ENCODE measurements around the gene PLCB1.
"Not testable (repeated sequence)": the region's sequence is repeated elsewhere in the genome, so short reads cannot be mapped to it uniquely, and the experiment has no call there.

The PLCB1 gene

GRCh38 chr20:8130840-8131526, 1.1 kb upstream of the PLCB1 start:
- no peak for DNase-seq

DNA sequence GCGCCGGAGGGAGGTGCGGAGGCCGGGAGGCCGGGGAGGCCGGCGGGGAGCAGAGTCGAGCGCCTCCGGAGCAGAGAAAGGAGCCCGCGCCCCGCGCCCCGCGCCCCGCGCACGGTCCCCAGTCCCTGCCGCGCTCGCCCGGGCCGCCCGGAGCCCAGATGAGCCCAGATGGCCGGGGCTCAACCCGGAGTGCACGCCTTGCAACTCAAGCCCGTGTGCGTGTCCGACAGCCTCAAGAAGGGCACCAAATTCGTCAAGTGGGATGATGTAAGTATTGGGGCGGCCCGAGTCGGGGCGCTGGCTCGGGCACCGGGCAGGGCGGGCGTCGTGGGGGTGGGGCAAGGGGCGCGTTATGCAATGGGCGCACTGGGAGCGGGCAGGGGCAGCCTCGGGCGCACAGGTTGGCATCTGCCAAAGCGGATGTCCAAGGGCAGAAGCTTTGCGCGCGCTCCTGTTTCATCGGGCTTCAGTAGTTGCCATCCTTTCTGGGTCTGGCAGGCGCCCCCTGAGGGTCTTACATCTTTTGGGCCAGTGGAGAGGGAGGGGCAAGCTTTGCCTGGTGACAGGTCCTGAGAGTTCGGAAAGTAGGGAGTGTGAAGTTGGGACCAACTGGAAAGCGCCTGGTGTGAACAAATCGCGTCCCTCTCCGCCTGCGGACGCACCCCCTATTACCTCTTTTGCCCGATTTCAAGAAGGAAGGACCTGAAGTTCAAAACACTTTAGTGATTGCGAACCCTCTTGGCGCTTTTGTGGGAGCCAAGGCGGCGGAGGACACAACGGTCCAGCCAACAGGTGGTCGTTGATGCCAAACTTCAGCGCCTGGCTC, 631 bp downstream of the PLCB1 start:
- DNase-seq, result no peak

DNA sequence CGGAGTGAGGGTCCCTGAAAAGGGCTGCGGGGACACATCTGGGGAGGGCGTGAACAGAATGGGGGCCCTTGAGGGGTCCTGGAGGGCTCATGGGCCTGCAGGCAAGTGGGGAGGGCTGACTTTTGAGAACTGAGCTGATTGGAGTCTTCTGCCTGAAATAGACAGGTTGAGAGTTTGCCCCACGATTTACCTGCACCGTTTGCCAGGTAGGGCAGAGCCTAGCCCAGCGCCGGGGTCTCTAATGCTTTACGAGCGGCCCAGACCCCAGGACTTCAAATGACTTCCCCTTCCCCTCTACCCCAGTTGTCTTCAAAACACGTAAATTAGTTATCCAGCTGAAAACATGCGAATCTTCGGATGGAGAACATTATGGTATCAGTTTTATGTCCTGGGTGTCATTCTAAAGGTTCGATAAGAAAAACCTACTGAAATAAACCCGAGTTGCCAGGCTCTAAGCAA, 1.3 kb downstream of the PLCB1 start:
- no peak for DNase-seq

DNA sequence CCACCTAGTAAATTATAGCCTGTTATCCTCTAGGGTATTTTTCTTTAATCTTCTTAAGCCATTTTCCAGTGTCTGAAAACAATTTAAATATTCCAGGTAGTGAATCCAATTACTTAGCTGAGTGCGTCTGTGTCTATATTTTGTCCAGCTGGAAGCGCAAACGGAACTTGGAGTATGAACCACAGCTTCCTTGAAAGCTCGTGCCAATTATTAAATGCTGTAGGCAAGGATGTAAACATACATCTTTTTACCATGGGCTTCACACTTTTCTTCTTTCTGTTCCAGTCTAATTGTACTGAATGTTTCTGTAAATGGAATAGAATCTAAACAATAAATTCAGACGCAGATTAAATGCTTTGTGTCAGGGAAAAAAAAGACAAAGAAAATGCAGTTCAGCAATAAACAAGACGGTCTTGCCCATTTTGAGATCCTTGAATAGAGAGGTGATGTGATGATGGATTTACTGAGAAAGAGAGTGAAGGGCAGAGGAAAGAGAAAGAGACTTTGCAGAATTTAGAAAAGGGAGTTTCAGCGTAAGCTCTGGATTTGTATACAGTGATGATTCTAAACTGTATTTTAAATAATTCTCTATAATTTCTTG, 1.9 kb downstream of the PLCB1 start:
- DNase-seq, result no peak

DNA sequence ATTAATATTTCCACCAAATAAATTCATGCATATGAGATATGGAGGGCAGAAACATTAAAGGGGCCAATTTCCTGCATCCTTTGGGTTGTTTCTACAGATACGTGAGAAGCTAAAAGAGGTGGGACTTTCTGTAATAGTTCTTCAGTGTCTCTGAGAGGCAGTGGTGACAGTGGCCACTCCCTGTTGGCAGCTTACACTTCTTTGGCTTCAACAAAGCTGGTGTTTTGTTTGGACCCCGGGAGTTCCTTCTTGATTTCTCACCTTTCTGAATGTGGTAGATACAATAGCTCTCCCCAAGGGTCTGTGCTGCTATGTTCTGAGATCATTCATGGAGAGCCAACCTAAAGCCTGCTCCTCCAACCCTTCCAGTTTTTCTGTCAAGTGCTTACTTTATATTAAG, 7.8 kb downstream of the PLCB1 start:
- no peak for DNase-seq

- DNase-seq, result no peak
These were observed 11.4 kb downstream of the PLCB1 start for GRCh38 chr20:8143474-8143873.

GRCh38 chr20:8144282-8145245, 12.5 kb downstream of the PLCB1 start:
- DNase-seq, result no peak

DNA sequence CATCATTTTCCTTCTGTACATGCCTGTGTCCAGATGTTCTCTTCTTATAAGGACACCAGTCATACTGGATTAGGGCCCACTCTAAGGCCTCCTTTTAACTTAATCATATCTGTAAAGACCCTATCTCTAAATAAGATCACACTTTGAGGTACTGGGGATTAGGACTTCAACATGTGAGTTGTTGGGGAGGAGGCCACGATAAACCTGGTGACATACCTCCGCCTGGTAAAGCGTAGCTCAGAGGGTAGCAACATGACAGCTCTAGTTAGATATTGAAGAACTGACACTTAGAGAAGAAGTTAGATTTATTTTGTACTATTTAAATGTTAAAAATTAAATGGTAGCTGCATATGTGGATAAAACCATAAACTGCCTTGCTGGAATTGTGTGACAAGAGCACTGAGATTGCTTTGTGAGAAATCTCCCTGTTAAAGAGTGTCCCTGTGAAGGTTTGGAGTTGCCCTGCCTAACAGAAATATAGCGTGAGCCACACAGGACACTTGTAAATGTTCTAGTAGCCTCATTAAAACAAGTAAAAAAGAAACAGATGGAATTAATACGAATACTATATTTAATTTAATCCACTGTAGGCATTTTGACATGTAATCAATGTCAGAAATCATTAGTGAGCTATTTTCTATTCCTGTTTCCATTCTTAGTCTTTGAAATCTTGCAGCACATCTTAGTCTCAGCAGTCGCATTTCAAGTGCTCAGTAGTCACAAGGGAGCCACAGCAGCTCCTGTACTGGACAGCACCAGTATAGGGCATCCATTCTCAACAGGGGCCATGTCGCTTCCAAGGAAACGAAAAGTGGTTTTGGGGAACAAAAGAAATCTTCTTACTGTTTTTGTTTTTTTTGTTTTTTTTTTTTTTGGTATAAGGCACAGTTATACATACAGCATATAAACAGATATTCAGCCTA, 13.4 kb downstream of the PLCB1 start:
- DNase-seq, result no peak

GRCh38 chr20:8147476-8147875, 15.4 kb downstream of the PLCB1 start:
- DNase-seq, result no peak

- no peak for DNase-seq
These were observed 16.4 kb downstream of the PLCB1 start for GRCh38 chr20:8148501-8148900.

DNA sequence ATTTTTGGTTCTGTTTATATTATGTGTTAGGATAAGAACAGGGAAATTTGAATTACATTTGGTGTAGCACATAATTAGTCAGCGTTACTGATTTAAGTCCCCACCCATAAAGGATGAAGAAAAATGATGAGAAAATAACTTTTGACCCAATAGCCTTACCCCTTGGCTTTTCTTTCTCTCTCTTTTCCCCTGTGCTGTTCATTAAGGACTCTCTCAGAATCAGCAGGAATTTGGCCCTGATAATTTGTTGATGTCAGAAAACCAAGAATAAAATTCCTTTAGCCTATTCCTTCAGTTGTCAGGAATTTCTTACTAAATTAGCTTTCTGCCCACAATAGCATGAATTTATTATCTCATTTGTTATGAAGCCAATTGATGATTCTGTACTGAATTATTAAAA, 18.5 kb downstream of the PLCB1 start:
- DNase-seq, result no peak

DNA sequence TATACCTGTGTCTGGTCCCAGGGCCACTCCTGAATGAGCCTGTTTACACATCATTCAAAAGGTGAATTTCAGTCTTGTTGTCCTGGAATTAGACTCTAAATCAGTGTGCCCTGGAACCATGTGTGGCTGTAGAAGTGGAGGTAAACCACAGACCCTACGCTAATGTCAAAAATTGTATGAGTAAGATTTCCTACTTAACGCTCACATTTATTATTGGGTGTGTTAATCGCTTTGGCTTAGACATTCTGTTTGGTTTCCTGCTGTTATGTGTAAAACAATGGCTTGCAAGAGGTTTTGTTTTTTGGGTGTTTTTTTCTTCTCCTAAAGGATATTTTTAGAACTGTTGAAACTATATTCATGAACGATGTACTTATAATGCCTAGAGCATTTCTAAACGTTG, 19.3 kb downstream of the PLCB1 start:
- DNase-seq, result no peak

GRCh38 chr20:8152183-8152582, 20.1 kb downstream of the PLCB1 start:
- no peak for DNase-seq

DNA sequence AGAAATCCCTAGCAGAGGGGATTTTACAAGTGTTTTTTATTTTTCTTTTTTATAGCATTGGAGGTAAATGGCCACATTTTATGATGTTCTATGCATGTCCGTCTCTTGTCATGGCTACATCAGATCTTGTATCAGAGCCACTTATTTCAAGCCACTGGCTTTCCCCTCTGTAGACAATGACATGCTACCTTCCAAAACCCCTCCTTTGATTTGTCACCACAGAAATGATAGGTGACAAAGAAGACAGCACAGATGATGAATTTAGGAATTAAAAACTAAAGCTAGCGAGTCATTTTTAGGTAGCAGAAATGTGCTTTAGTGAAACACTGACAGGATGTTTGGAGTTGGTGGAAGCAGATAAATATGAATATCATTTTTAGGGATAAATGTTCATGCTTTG, 20.8 kb downstream of the PLCB1 start:
- no peak for DNase-seq

GRCh38 chr20:8153281-8153908, 21.3 kb downstream of the PLCB1 start:
- DNase-seq, result no peak

GRCh38 chr20:8154638-8155037, 22.6 kb downstream of the PLCB1 start:
- DNase-seq, result no peak

- no peak for DNase-seq
These were observed 23.2 kb downstream of the PLCB1 start for GRCh38 chr20:8155229-8155628.

DNA sequence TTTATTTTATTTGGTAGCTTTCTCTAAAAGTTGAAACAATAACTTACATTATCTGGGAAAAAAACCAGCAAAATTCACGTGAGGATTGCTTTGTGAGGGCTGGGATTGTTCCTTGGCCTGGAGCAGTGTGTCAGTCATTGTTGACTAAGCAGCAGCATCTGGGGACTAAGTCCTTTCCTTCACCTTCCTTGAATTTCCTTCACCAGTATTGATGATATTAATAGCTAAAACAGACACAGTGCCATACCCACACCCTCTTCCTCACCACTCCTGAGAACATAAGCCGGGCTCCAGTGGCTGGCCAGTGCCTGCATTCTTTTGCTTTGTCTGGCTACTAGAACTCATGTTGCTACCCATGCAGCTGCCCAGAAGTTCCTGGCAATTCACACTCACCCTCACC, 23.7 kb downstream of the PLCB1 start:
- no peak for DNase-seq

DNA sequence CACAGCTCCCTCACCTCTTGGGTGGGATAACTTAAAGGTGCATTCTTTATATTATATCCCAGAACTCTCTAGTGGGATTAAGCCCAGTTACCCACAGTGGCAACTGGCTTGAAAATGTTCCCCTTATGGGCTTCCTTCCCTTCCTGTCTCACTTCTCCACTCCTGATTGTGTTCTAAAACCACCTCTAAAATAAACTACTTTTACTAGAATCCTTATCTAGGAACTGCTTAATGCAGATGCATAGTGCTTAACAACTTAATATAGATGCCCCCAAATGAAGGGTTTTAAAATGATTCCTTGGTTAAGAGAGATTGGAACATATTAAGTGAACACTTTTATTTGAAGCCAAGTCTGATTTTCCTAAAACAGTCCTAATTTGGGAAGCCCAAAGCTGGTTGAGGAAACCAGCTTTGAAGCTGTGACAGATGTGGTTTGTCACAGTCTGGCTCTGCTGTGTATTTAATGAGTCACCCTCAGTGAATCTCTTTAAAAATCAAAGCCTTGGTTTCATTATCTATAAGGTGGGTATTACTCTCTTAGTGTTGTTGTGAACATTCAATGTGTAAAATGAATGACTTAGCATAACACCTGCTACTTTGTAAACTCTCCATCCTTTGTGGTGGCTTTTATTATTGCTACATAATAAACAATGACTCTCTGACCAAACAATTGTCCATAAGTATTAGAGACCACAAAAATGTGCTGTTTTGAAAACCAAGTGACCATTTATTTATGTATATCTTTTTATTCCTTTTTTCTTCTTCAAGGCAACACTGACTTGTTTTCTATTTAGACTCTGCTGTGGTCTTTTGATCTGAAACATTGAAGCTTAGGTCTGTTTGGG, 24.4 kb downstream of the PLCB1 start:
- DNase-seq, result no peak

DNA sequence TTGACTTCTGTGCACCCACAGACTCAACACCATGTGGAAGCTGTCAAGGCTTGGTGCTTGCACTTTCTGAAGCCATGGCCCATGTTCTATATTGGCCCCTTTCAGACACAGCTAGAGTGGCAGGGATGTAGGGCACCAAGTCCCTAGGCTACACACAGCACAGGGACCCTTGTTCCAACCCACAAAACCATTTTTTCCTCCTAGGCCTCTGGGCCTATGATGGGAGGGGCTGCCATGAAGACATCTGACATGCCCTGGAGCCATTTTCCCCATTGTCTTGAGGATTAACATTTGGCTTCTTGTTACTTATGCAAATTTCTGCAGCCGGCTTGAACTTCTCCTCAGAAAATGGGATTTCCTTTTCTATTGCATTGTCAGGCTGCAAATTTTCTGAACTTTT, 27.2 kb downstream of the PLCB1 start:
- DNase-seq, result not testable (repeated sequence)
